H1 (cell line): ENCODE results near the gene MRPL52. TPM values are rescaled to one million over a fixed set of nuclear protein-coding genes. Genes with fewer than 3 reads are reported as not detected.
A peak's percentile ranks its signal among the peaks of the same experiment; 100 is the strongest.

ENCODE experiments used
- CEBPB ChIP-seq: IDR thresholded peaks from 2 replicates; pipeline ENCODE4 v1.6.1; 2012; ENCODE audit warnings: low read depth, low read length
- JUN ChIP-seq: IDR thresholded peaks from 2 replicates; pipeline ENCODE4 v1.6.1; 2011; ENCODE audit warnings: low read depth, mild to moderate bottlenecking, improper control_type of control experiment, low read length
- POLR2A ChIP-seq, 2 experiments: IDR thresholded peaks; 1 replicate in 1 of 2; 2 replicates in 1 of 2; pipeline ENCODE4 v1.6.1; 2011; ENCODE audit warnings: low read depth in 2 of 2, low read length in 2 of 2, mild to moderate bottlenecking in 2 of 2; ENCODE audit errors: control extremely low read depth in 1 of 2
- RAD21 ChIP-seq, 2 experiments: IDR thresholded peaks in 1 of 2; conservative IDR thresholded peaks in 1 of 2; 2 replicates each; pipeline ENCODE4 v1.6.1; 2011; ENCODE audit warnings: low read depth in 2 of 2, low read length in 2 of 2, improper control_type of control experiment in 1 of 2, inconsistent platforms in 1 of 2, mild to moderate bottlenecking in 1 of 2, moderate library complexity in 1 of 2
- RBBP5 ChIP-seq: IDR thresholded peaks from 2 replicates; pipeline ENCODE4 v1.7.1; 2012; ENCODE audit warnings: low read depth, mild to moderate bottlenecking, inconsistent platforms, low read length, moderate library complexity, borderline replicate concordance
- TAF1 ChIP-seq: IDR thresholded peaks from 2 replicates; pipeline ENCODE4 v1.6.1; 2011; ENCODE audit warnings: mild to moderate bottlenecking, low read depth, low read length
- polyA plus RNA-seq, 7 experiments: library from polyadenylated mRNA; depleted of rRNA in 3 of 7; stranded (reverse) in 5 of 7; unstranded in 2 of 7; fragments of >200 nt in 5 of 7; fragments of 200-250 nt in 2 of 7; gene quantifications; 1 replicate in 5 of 7; 2 replicates in 1 of 7; 4 replicates in 1 of 7; pipeline versions ENCODE4 v1.2.1 to v1.2.3, GENCODE V29; 2011 to 2013; ENCODE audit warnings: missing spikeins in 2 of 7, mixed read lengths in 2 of 7
- total RNA-seq: library from RNA; stranded (reverse); fragmentation: NEBNext Ultra II Directional; extraction: Animal tissue kit (Norgen Biotek cat#: 25700); gene quantifications from 2 replicates; pipeline ENCODE4 v1.2.1, GENCODE V29; 2021
- TF ChIP-seq, protein P1 (sequence below), 3 experiments: IDR thresholded peaks; 1 replicate in 2 of 3; 2 replicates in 1 of 3; pipeline versions ENCODE4 v1.5.1 to v1.6.1; 2011; ENCODE audit warnings: low read length in 3 of 3, mild to moderate bottlenecking in 3 of 3, inconsistent platforms in 2 of 3, low read depth in 1 of 3, moderate library complexity in 1 of 3; ENCODE audit not compliant: insufficient read depth in 1 of 3; ENCODE audit errors: control extremely low read depth in 1 of 3
- TF ChIP-seq, protein P2 (sequence below): IDR thresholded peaks from 2 replicates; pipeline ENCODE4 v1.6.1; 2011; ENCODE audit warnings: low read depth, mild to moderate bottlenecking, low read length; ENCODE audit not compliant: insufficient read depth

The MRPL52 gene
- total and polyA plus RNA-seq, 2 of the 8 experiments (the other 6 are each of a cell fraction or from before 2014, with no cell fraction given) = 70.5 to 176 TPM

DNA sequence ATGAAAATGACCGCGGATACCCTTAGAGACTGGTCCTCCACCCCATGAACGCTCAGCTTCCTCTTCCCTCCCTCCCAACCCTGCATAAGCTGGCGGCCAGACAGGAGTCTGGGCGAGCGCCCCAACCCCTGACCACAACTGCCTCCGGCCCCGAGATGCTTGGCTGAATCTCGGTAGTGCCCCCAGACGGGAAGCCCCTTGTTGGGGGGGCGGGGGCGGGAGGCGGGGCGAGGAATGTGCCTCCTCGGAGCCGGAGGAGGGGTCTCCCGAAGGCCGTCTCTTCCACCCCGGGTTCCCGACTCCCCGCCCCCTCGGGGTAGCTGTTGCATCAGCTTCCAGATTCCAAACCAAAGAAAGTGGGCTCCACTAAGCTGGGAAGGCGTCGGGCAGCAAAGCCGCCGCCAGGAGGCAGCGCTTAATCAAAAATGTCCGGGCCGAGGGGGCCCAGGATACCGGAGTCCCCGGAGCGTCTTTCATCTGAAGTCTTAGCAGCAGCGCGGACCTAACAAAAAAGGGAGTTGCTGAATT is 7.1 kb upstream of the MRPL52 start (continued):
- TF ChIP-seq, protein P1, sequence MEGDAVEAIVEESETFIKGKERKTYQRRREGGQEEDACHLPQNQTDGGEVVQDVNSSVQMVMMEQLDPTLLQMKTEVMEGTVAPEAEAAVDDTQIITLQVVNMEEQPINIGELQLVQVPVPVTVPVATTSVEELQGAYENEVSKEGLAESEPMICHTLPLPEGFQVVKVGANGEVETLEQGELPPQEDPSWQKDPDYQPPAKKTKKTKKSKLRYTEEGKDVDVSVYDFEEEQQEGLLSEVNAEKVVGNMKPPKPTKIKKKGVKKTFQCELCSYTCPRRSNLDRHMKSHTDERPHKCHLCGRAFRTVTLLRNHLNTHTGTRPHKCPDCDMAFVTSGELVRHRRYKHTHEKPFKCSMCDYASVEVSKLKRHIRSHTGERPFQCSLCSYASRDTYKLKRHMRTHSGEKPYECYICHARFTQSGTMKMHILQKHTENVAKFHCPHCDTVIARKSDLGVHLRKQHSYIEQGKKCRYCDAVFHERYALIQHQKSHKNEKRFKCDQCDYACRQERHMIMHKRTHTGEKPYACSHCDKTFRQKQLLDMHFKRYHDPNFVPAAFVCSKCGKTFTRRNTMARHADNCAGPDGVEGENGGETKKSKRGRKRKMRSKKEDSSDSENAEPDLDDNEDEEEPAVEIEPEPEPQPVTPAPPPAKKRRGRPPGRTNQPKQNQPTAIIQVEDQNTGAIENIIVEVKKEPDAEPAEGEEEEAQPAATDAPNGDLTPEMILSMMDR (IDR thresholded peaks at IDR 0.05; ENCODE audit: control extremely low read depth in 1 of 3, insufficient read depth in 1 of 3, low read depth in 1 of 3, low read length in 3 of 3) = peak; percentile 76 to 97 (median 79)
- TF ChIP-seq POLR2A (IDR thresholded peaks at IDR 0.05; ENCODE audit: control extremely low read depth in 1 of 2, low read depth in 2 of 2, low read length in 2 of 2) = peak in 1 of 2 experiments; percentile 53; a peak in 2 of 3 replicates
- TF ChIP-seq JUN = peak; percentile 34; the same call in 1 of the 2 replicates
- TF ChIP-seq RAD21 (IDR thresholded peaks at IDR 0.05 in 1 of 2, conservative IDR thresholded peaks at IDR 0.05 in 1 of 2; ENCODE audit: low read depth in 2 of 2, low read length in 2 of 2) = peak; percentile 94 to 97
- TF ChIP-seq, protein P2, sequence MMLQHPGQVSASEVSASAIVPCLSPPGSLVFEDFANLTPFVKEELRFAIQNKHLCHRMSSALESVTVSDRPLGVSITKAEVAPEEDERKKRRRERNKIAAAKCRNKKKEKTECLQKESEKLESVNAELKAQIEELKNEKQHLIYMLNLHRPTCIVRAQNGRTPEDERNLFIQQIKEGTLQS = peak; percentile 94
- no peak for TF ChIP-seq RBBP5
- peak; percentile 99 for TF ChIP-seq CEBPB
- peak; percentile 73 for TF ChIP-seq TAF1
